SK-N-SH (cell line): ENCODE data around the gene CEP170B. TPM values are rescaled to one million over a fixed set of nuclear protein-coding genes. Genes with fewer than 3 reads are reported as not detected.

Experiments used
- CTCF ChIA-PET: fragments of 300-600, 350-600 bp; formaldehyde crosslinking; extraction: SDS; loops from one replicate; lab custom pipeline; 2021; lab: Yijun Ruan, JAX
- POLR2A ChIA-PET: fragments of 350-600 bp; sonication (Branson Sonifier 250); formaldehyde crosslinking; extraction: SDS; loops from one replicate; lab custom pipeline; 2020; ENCODE audit warnings: antibody characterized with exemption, inconsistent platforms; lab: Yijun Ruan, JAX
- DNase-seq: peaks from one replicate; pipeline ENCODE4 v3.0.0; 2012
- H2AFZ ChIP-seq: fragments of 200-600 bp; sonication (generic); 2 replicates; pipeline ENCODE4 v1.8.1; 2016; ENCODE audit warnings: antibody characterized with exemption, mild to moderate bottlenecking, low read depth
- H3F3A ChIP-seq: fragments of 200-600 bp; sonication (generic); replicated peaks from 2 replicates; pipeline ENCODE3; 2016; ENCODE audit warnings: antibody characterized with exemption, mild to moderate bottlenecking; ENCODE audit not compliant: insufficient read depth
- H3K27ac ChIP-seq, 2 experiments: fragments of 200-500 bp in 1 of 2; fragments of 200-600 bp in 1 of 2; sonication (Bioruptor generic) in 1 of 2; sonication (generic), shearing (Covaris generic) in 1 of 2; 2 replicates each; pipeline versions ENCODE4 v1.5.1 to v1.6.1; 2014 to 2016; ENCODE audit warnings: low read depth in 2 of 2, inconsistent platforms in 1 of 2, low read length in 1 of 2, mild to moderate bottlenecking in 1 of 2, mixed read lengths in 1 of 2
- H3K27me3 ChIP-seq: fragments of 200-600 bp; sonication (generic), shearing (Covaris generic); 2 replicates; pipeline ENCODE4 v1.6.1; 2016; ENCODE audit warnings: mixed run types; ENCODE audit not compliant: insufficient read depth
- H3K36me3 ChIP-seq, 2 experiments: fragments of 200-500 bp in 1 of 2; fragments of 200-600 bp in 1 of 2; sonication (Bioruptor generic) in 1 of 2; sonication (generic) in 1 of 2; replicated peaks in 1 of 2; 2 replicates each; pipeline versions ENCODE3 to v1.5.1; 2014 to 2016; ENCODE audit warnings: low read length in 1 of 2, mild to moderate bottlenecking in 1 of 2; ENCODE audit not compliant: insufficient read depth in 2 of 2, control insufficient read depth in 1 of 2
- H3K4me1 ChIP-seq, 2 experiments: fragments of 200-500 bp in 1 of 2; fragments of 200-600 bp in 1 of 2; sonication (Bioruptor generic) in 1 of 2; sonication (generic), shearing (Covaris generic) in 1 of 2; 2 replicates each; pipeline versions ENCODE4 v1.5.1 to v1.6.1; 2014 to 2016; ENCODE audit warnings: low read depth in 1 of 2, low read length in 1 of 2, mixed run types in 1 of 2; ENCODE audit not compliant: insufficient read depth in 2 of 2, control insufficient read depth in 1 of 2
- H3K4me2 ChIP-seq: fragments of 200-600 bp; sonication (generic), shearing (Covaris generic); 2 replicates; pipeline ENCODE4 v1.6.1; 2017; ENCODE audit warnings: mixed run types
- H3K4me3 ChIP-seq, 2 experiments: fragments of 200-500 bp in 1 of 2; fragments of 200-600 bp in 1 of 2; sonication (Bioruptor generic) in 1 of 2; sonication (generic), shearing (Covaris generic) in 1 of 2; 2 replicates each; pipeline versions ENCODE4 v1.5.1 to v1.8.1; 2014 to 2016; ENCODE audit warnings: low read depth in 2 of 2, inconsistent platforms in 1 of 2, low read length in 1 of 2, mild to moderate bottlenecking in 1 of 2, mixed read lengths in 1 of 2, moderate library complexity in 1 of 2
- H3K79me2 ChIP-seq: fragments of 200-600 bp; sonication (generic); 2 replicates; pipeline ENCODE4 v1.8.1; 2017; ENCODE audit warnings: mild to moderate bottlenecking; ENCODE audit not compliant: insufficient read depth
- H3K9ac ChIP-seq: fragments of 200-600 bp; sonication (generic); 2 replicates; pipeline ENCODE4 v1.6.1; 2017; ENCODE audit warnings: mixed run types
- H3K9me2 ChIP-seq: fragments of 200-600 bp; sonication (generic); 2 replicates; pipeline ENCODE4 v1.6.1; 2017; ENCODE audit warnings: mixed run types
- H3K9me3 ChIP-seq: fragments of 200-600 bp; sonication (generic); 2 replicates; pipeline ENCODE4 v1.6.1; 2017; ENCODE audit warnings: mixed run types, mild to moderate bottlenecking, moderate library complexity
- H4K20me1 ChIP-seq: fragments of 200-600 bp; sonication (generic); 2 replicates; pipeline ENCODE4 v1.6.1; 2017; ENCODE audit warnings: mild to moderate bottlenecking, mixed run types; ENCODE audit not compliant: insufficient read depth
- CHD2 ChIP-seq: fragments of 150-350 bp; IDR thresholded peaks from 2 replicates; pipeline ENCODE4 v1.6.1; 2018; ENCODE audit warnings: low read length; ENCODE audit not compliant: partially characterized antibody
- CTCF ChIP-seq: fragments of 200-600 bp; sonication (generic); IDR thresholded peaks from 2 replicates; pipeline ENCODE4 v1.6.1; 2017; ENCODE audit warnings: antibody characterized with exemption, mild to moderate bottlenecking, moderate library complexity
- EP300 ChIP-seq, 2 experiments: IDR thresholded peaks; 2 replicates each; pipeline versions ENCODE4 v1.4.0 to v1.6.1; 2012; ENCODE audit warnings: borderline replicate concordance in 1 of 2, low read depth in 1 of 2, low read length in 1 of 2
- EZH2phosphoT487 ChIP-seq: fragments of 200-600 bp; sonication (generic); IDR thresholded peaks from 2 replicates; pipeline ENCODE4 v1.6.1; 2017; ENCODE audit warnings: low read depth, mixed run types, mild to moderate bottlenecking, antibody characterized with exemption, moderate library complexity, borderline replicate concordance
- FOSL2 ChIP-seq: IDR thresholded peaks from 2 replicates; pipeline ENCODE4 v1.4.0; 2012; ENCODE audit warnings: low read depth, mild to moderate bottlenecking, moderate library complexity, borderline replicate concordance
- FOXJ3 ChIP-seq: sonication (generic); formaldehyde crosslinking; IDR thresholded peaks from 2 replicates; pipeline ENCODE4 v1.5.1; 2020; ENCODE audit warnings: mild to moderate bottlenecking, missing genetic modification reagents
- FOXM1 ChIP-seq: IDR thresholded peaks from 2 replicates; pipeline ENCODE4 v1.4.0; 2012; ENCODE audit warnings: low read depth, mild to moderate bottlenecking
- GABPA ChIP-seq: IDR thresholded peaks from 2 replicates; pipeline ENCODE4 v1.4.0; 2012; ENCODE audit warnings: low read depth, mild to moderate bottlenecking
- JUND ChIP-seq: IDR thresholded peaks from 2 replicates; pipeline ENCODE4 v1.4.0; 2012
- MAX ChIP-seq: IDR thresholded peaks from 2 replicates; pipeline ENCODE4 v1.4.0; 2012; ENCODE audit warnings: low read depth
- MEF2A ChIP-seq: IDR thresholded peaks from 2 replicates; pipeline ENCODE4 v1.4.0; 2012; ENCODE audit warnings: low read depth, borderline replicate concordance
- MXI1 ChIP-seq: IDR thresholded peaks from 2 replicates; pipeline ENCODE4 v1.6.1; 2012; ENCODE audit warnings: mild to moderate bottlenecking, low read depth, low read length, improper control_type of control experiment
- NFIC ChIP-seq: IDR thresholded peaks from 2 replicates; pipeline ENCODE4 v1.4.0; 2012; ENCODE audit warnings: borderline replicate concordance
- PBX3 ChIP-seq: IDR thresholded peaks from 2 replicates; pipeline ENCODE4; 2012
- POLR2AphosphoS5 ChIP-seq: IDR thresholded peaks from 2 replicates; pipeline ENCODE4 v1.6.1; 2012; ENCODE audit warnings: low read depth, low read length
- RAD21 ChIP-seq: IDR thresholded peaks from 2 replicates; pipeline ENCODE4 v1.6.1; 2012; ENCODE audit warnings: mild to moderate bottlenecking, low read length
- REST ChIP-seq: IDR thresholded peaks from 2 replicates; pipeline ENCODE4 v1.6.1; 2012; ENCODE audit warnings: mild to moderate bottlenecking, low read depth, low read length, moderate library complexity
- RFX5 ChIP-seq: IDR thresholded peaks from 2 replicates; pipeline ENCODE4 v1.6.1; 2012; ENCODE audit warnings: mild to moderate bottlenecking, improper control_type of control experiment, low read length
- USF2 ChIP-seq: fragments of 150-350 bp; IDR thresholded peaks from 2 replicates; pipeline ENCODE4 v1.6.1; 2017; ENCODE audit warnings: antibody characterized with exemption, low read length, low read depth, borderline replicate concordance
- WGBS: methylation state at CpG from one replicate; pipeline ENCODE4 v1.1.6; 2017; ENCODE audit warnings: low lambda C conversion rate; 5-methylcytosine and 5-hydroxymethylcytosine counted together
- polyA plus RNA-seq, 3 experiments: library from polyadenylated mRNA; depleted of rRNA; stranded (reverse); fragments of >200 nt; gene quantifications; 2 replicates each; pipeline ENCODE4 v1.2.3, GENCODE V29; 2012

CEP170B gene
- polyA plus RNA-seq, 1 of the 3 experiments (the other 2 are of a cell fraction): 11.0 TPM

GRCh38 chr14:104819361-104819781 is 45.7 kb upstream of the CEP170B start:
- WGBS: 100% methylated on average over 6 of the region's 12 CpGs
- TF ChIP-seq MXI1: no peak
- no peak for TF ChIP-seq FOSL2
- no peak for TF ChIP-seq MEF2A
- no peak for TF ChIP-seq EP300 (IDR thresholded peaks at IDR 0.05; ENCODE audit: borderline replicate concordance in 1 of 2, low read depth in 1 of 2, low read length in 1 of 2)
- no peak for TF ChIP-seq FOXJ3 (CRISPR knock-in tag)
- H3K9me2 ChIP-seq: no peaks in the 10 kb centered on the region
- H3K27me3 ChIP-seq: no peaks in the 10 kb centered on the region
- CTCF ChIA-PET: interaction anchor here (3.0 kb wide), 1 partner anchor 25 kb away, joined by 10 read pairs; no protein-coding TSS in a partner anchor
- POLR2A ChIA-PET: no interaction called here
- H3K4me2 ChIP-seq: no peak overlapping the region
- H3K36me3 ChIP-seq: no peaks in the 10 kb centered on the region
- H3K9ac ChIP-seq: no peak overlapping the region
- peaks cover 3% of the 10 kb centered on the region in 2 experiments; a peak in 2 of 4 replicates for H3K4me1 ChIP-seq
- H2AFZ ChIP-seq: no peak overlapping the region
- H4K20me1 ChIP-seq: no peaks in the 10 kb centered on the region
- H3K79me2 ChIP-seq: peaks cover 25% of the 10 kb centered on the region
- DNase-seq: no peak
- H3K4me3 ChIP-seq: no peak overlapping the region
- no peak overlapping the region for H3K27ac ChIP-seq
- H3F3A ChIP-seq: peaks cover 14% of the 10 kb centered on the region
- H3K9me3 ChIP-seq: no peaks in the 10 kb centered on the region

DNA sequence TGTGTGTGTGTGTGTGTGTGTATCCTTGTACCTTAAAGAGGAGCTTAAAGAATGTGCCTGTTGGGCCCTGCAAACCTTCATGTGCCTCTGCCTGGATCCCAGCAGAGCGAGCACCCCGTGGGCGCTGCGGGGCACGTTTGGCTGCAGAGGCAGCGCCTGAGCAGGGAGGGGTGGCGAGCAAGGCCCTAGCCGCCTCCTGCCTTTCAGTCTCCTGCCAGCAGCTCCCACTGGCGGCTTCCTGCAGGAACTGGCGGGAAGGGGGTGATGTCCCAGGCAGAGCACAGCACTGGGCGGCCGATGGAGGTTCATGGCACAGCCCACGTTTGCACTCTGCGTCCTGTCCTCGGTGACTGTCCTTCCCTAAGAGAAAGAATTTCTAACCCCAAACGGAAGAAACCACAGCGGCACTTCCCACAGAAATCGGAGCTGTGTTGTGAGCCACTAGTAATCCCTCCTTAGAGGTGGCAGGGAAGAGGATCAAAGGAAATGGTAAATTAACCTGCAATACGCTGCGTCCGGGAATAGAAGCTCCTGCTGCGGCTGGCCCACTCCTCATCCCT is 44.3 kb upstream of the CEP170B start:
- peak; percentile 92 for DNase-seq
- Histone ChIP-seq H3K4me2 (no peak overlapping the region), H3K9me2 (no peaks in the 10 kb centered on the region)
- TF ChIP-seq PBX3 (no peak), FOSL2 (no peak), FOXM1 (no peak), REST (no peak), USF2 (no peak), CHD2 (peak; percentile 6), POLR2AphosphoS5 (no peak), CTCF (peak; percentile 41), MAX (no peak), JUND (no peak), RAD21 (peak; percentile 67), EZH2phosphoT487 (no peak), NFIC (no peak), MXI1 (peak; percentile 50; the same call in 1 of the 2 replicates), GABPA (no peak), RFX5 (no peak), EP300 (IDR thresholded peaks at IDR 0.05; ENCODE audit: borderline replicate concordance in 1 of 2, low read depth in 1 of 2, low read length in 1 of 2) (peak in 1 of 2 experiments; percentile 56; a peak in 1 of 4 replicates)

More for the DNA sequence above, 44.3 kb upstream of the CEP170B start:
- POLR2A ChIA-PET: interaction anchor here (0.6 to 1.0 kb wide), 4 partner anchors 28 to 52 kb away, joined by 3 to 5 read pairs (median 4); no protein-coding TSS in a partner anchor
- WGBS: 49% methylated on average over 15 of the region's 22 CpGs
- H3K9me3 ChIP-seq: no peaks in the 10 kb centered on the region
- H3K79me2 ChIP-seq: peaks cover 15% of the 10 kb centered on the region; the same call in 1 of the 2 replicates
- H3K27ac ChIP-seq: no peak overlapping the region
- H3K9ac ChIP-seq: no peak overlapping the region
- H4K20me1 ChIP-seq: no peaks in the 10 kb centered on the region
- peaks cover 9% of the 10 kb centered on the region for H3F3A ChIP-seq
- CTCF ChIA-PET: interaction anchor here (0.6 to 3.0 kb wide), 16 partner anchors 9 to 544 kb away, joined by 3 to 10 read pairs (median 4); partner anchors contain the start of genes ADSS1 and ZBTB42
- no peak overlapping the region for H2AFZ ChIP-seq
- H3K4me1 ChIP-seq: peaks cover 0 to 5% of the 10 kb centered on the region in 2 experiments; a peak in 1 of 4 replicates
- H3K27me3 ChIP-seq: no peaks in the 10 kb centered on the region
- no peaks in the 10 kb centered on the region for H3K36me3 ChIP-seq
- no peak overlapping the region for H3K4me3 ChIP-seq
